Epithelial cell of prostate (primary cell): ENCODE data around the gene EFCAB5.
A peak's percentile ranks its signal among the peaks of the same experiment; 100 is the strongest.
"Not testable (repeated sequence)": the region's sequence is repeated elsewhere in the genome, so short reads cannot be mapped to it uniquely, and the experiment has no call there.

ENCODE experiments used
- DNase-seq: peaks from one replicate; pipeline ENCODE4 v3.0.0-alpha.2; 2011; ENCODE audit warnings: low read depth, low spot score
- H3K27ac ChIP-seq: fragments of 450-650 bp; 2 replicates; pipeline ENCODE4 v1.5.1; 2017; ENCODE audit warnings: mild to moderate bottlenecking

Gene EFCAB5

GRCh38 chr17:29931231-29931932 lies 10.1 kb upstream of the EFCAB5 start:
- DNase-seq: no peak
- no peak overlapping the region for H3K27ac ChIP-seq

- no peak for DNase-seq
- no peak overlapping the region for H3K27ac ChIP-seq
Measured at GRCh38 chr17:29933379-29933778, 8.1 kb upstream of the EFCAB5 start.

- not testable (repeated sequence) for H3K27ac ChIP-seq, DNase-seq
Measured at GRCh38 chr17:29935909-29936308, 5.5 kb upstream of the EFCAB5 start.

GRCh38 chr17:29936724-29937123 lies 4.7 kb upstream of the EFCAB5 start:
- DNase-seq: no peak
- no peak overlapping the region for H3K27ac ChIP-seq

DNA sequence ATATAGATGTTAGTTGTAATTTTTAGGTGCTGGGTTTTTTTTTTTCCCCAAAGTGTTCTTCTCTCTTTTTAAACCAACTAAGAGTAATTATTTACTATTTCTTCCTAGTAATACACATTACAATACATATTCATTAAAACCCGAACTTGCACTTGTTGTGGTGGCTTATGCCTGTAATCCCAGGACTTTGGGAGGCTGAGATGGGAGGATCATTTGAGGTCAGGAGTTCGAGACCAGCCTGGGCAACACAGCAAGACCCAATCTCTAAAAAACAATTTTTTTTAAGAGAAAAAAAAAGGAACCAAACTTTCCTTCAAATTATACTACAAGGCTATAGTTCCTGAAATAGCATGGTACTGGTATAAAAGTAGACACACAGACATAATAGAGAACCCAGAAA lies 3.8 kb downstream of the EFCAB5 start:
- no peak for DNase-seq
- H3K27ac ChIP-seq: no peak overlapping the region

GRCh38 chr17:29948448-29949215 lies 7.2 kb downstream of the EFCAB5 start:
- no peak overlapping the region for H3K27ac ChIP-seq
- no peak for DNase-seq

GRCh38 chr17:29949696-29950095 lies 8.3 kb downstream of the EFCAB5 start:
- H3K27ac ChIP-seq: no peak overlapping the region
- no peak for DNase-seq

GRCh38 chr17:29954405-29954804 lies 13.0 kb downstream of the EFCAB5 start:
- no peak for DNase-seq
- no peak overlapping the region for H3K27ac ChIP-seq

DNA sequence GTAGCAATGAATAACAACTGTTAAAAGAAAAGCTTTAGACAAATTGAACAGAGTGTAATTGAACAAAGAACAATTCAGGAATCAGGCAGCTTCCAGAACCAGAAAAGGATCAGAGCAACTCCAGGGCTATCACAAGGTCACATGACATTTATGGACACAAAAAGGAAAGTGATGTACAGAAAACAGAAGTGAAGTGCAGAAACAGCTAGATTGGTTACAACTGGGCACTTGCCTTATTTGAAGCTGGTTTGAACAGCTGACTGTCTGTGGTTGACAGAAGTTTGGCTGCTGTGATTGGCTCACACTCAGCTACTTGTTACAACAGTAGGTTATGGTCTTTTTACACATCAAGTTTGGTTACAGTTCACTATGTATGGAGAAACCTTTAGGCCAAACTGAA lies 14.8 kb downstream of the EFCAB5 start:
- DNase-seq: no peak
- no peak overlapping the region for H3K27ac ChIP-seq

- DNase-seq, H3K27ac ChIP-seq: not testable (repeated sequence)
Measured at GRCh38 chr17:29957488-29957887, 16.1 kb downstream of the EFCAB5 start.

GRCh38 chr17:29958947-29959657 lies 17.7 kb downstream of the EFCAB5 start:
- H3K27ac ChIP-seq: peak overlapping the region; percentile 66
- DNase-seq: peak; percentile 78

- peak overlapping the region; percentile 66 for H3K27ac ChIP-seq
- peak; percentile 8 for DNase-seq
Measured at GRCh38 chr17:29959658-29960337, 18.4 kb downstream of the EFCAB5 start.

DNA sequence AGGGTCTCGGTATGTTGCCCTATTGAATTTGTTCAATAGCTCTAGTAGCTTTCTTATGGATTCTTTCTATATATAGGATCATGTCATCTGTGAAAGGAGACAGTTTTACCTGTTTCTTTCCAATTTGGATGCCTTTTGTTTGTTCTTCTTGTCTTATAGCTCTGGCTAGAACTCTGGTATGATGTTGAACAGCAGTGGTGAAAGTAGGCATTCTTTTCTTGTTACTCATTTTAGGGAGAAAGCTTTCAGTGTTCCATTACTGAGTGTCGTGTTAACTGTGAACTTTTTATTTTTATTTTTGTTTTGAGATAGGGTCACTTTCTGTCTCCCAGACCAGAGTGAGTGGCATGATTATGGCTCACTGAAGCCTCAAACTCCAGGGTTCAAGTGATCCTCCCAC lies 21.2 kb downstream of the EFCAB5 start:
- DNase-seq: no peak
- H3K27ac ChIP-seq: no peak overlapping the region

GRCh38 chr17:29968271-29968670 lies 26.8 kb downstream of the EFCAB5 start:
- no peak for DNase-seq

GRCh38 chr17:29972277-29972676 lies 30.8 kb downstream of the EFCAB5 start:
- DNase-seq: no peak
- no peak overlapping the region for H3K27ac ChIP-seq

More at GRCh38 chr17:29968271-29968670, 26.8 kb downstream of the EFCAB5 start:
- H3K27ac ChIP-seq: no peak overlapping the region

DNA sequence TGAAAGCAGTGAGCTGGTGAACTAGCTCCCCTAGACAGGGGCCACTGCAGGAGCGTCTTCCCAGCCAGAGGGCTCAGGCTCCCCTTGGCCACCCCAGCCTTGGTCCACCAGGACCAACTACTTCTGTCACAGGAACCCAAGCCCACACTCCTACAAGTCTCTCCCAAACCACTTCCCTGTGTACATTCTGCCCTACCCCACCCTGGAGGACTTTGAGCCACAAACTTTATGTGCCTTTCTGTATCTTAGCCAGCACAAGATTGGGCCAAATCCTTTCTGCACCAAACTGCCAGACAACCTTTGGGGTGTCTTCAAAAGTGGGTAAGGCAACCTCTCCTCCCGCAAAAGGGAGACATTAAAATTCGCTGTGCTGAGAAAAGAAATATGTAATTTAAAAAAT lies 31.6 kb downstream of the EFCAB5 start:
- H3K27ac ChIP-seq: no peak overlapping the region
- no peak for DNase-seq

DNA sequence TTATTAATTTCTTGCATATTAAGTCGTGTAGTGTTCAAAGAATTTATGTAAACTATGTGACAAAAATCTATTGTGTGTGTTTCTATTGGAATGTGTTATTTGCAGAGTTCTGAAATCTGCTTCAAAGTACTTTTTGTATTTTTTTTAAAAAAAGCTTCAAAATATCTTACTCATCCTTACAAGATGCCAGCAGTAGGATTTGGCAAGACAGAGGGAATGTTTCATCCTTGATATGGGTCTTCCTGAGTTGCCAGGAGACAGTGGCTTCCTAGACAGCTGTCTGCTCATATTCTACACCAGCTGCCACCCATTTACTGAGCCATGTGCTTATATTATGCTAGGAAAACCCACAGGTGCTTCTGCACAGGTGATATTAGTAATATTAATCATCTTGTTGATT lies 36.4 kb downstream of the EFCAB5 start:
- DNase-seq: no peak
- no peak overlapping the region for H3K27ac ChIP-seq

DNA sequence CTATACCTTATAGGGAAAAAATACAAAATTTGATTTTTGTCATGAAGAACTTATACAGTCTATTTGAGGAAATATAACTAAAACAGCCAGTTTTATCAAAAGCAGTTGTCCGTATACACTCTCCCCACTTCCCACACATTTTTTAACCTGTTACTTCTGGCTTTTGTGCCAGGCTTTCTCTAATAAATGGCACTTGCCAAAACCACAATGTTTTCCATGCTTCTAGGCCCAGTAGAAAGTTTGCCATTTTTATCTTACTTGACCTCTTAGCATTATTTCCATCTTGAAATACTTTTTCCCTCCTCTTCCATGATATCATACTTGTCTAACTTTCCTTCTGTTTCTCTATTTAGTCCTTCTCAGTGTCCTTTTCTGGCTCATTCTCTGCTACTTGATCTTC lies 38.8 kb downstream of the EFCAB5 start:
- no peak for DNase-seq
- H3K27ac ChIP-seq: no peak overlapping the region

- no peak overlapping the region for H3K27ac ChIP-seq
- no peak for DNase-seq
Measured at GRCh38 chr17:29982991-29983653, 41.7 kb downstream of the EFCAB5 start.

- no peak overlapping the region for H3K27ac ChIP-seq
- no peak for DNase-seq
Measured at GRCh38 chr17:29996458-29996857, 55.0 kb downstream of the EFCAB5 start.
